ENCODE measurements around the gene CAPN11. TPM values are rescaled to one million over a fixed set of nuclear protein-coding genes. Genes with fewer than 3 reads are reported as not detected.

Gene CAPN11
- total and polyA plus RNA-seq, 9 of the 15 experiments (the other 6 are each of a cell fraction or from before 2014, with no cell fraction given): 0.03 to 0.61 (median 0.17) TPM; not detected in 1

GRCh38 chr6:44129841-44130322 lies 28.7 kb upstream of the CAPN11 start (continued):
- peak; percentile 72 for TF ChIP-seq GATA2 (CRISPR knock-in tag; IDR thresholded peaks at IDR 0.05)
- no peak for TF ChIP-seq KDM2B (CRISPR knock-in tag; IDR thresholded peaks at IDR 0.05)
- no peak for TF ChIP-seq GABPB1 (CRISPR knock-in tag; IDR thresholded peaks at IDR 0.05)
- peak; percentile 99 for TF ChIP-seq SMARCA5 (IDR thresholded peaks at IDR 0.05)
- TF ChIP-seq RNF2 (IDR thresholded peaks at IDR 0.05): peak; percentile 34; the same call in 1 of the 2 replicates
- peak; percentile 76; the same call in 1 of the 2 replicates for TF ChIP-seq LCOR (CRISPR knock-in tag; IDR thresholded peaks at IDR 0.05)
- no peak for TF ChIP-seq E2F1 (CRISPR knock-in tag; IDR thresholded peaks at IDR 0.05)
- peak; percentile 16; the same call in 1 of the 2 replicates for TF ChIP-seq L3MBTL2 (IDR thresholded peaks at IDR 0.05)
- peak; percentile 26; the same call in 1 of the 2 replicates for TF ChIP-seq CXXC5 (CRISPR knock-in tag; IDR thresholded peaks at IDR 0.05)
- TF ChIP-seq KDM5B (IDR thresholded peaks at IDR 0.05; ENCODE audit: insufficient replicate concordance, low read depth, low read length): peak; percentile 51
- TF ChIP-seq GATAD2A (IDR thresholded peaks at IDR 0.05): peak; percentile 76; the same call in 1 of the 2 replicates
- TF ChIP-seq BCLAF1 (IDR thresholded peaks at IDR 0.05; ENCODE audit: borderline replicate concordance in 1 of 2, control insufficient read depth in 1 of 2, low read depth in 2 of 2, low read length in 1 of 2): peak in 1 of 2 experiments; percentile 54; a peak in 1 of 4 replicates
- no peak for TF ChIP-seq ATF3 (IDR thresholded peaks at IDR 0.05)
- TF ChIP-seq ATF3 (CRISPR knock-in tag; conservative IDR thresholded peaks at IDR 0.05): 0 out of 2 replicates have a peak, but pooled peaks have one; percentile 30
- TF ChIP-seq NEUROD1 (IDR thresholded peaks at IDR 0.05; ENCODE audit: borderline replicate concordance, low read depth, low read length, partially characterized antibody): peak; percentile 43
- peak; percentile 39; the same call in 1 of the 2 replicates for TF ChIP-seq RB1 (IDR thresholded peaks at IDR 0.05; ENCODE audit: low read depth)
- TF ChIP-seq NCOA4 (IDR thresholded peaks at IDR 0.05; ENCODE audit: partially characterized antibody): peak; percentile 85
- TF ChIP-seq ESRRA (IDR thresholded peaks at IDR 0.05; ENCODE audit: borderline replicate concordance, low read depth): peak; percentile 98
- TF ChIP-seq FOXM1 (IDR thresholded peaks at IDR 0.05; ENCODE audit: low read depth): peak; percentile 59
- no peak for TF ChIP-seq FOXM1 (CRISPR knock-in tag; IDR thresholded peaks at IDR 0.05; ENCODE audit: low read depth)
- peak in 1 of 2 experiments; percentile 83; a peak in 2 of 3 replicates for TF ChIP-seq CBX3 (IDR thresholded peaks at IDR 0.05; ENCODE audit: borderline replicate concordance in 1 of 2, low read length in 2 of 2)
- TF ChIP-seq LEF1 (IDR thresholded peaks at IDR 0.05): peak; percentile 31; the same call in 1 of the 2 replicates
- no peak for TF ChIP-seq MEF2A (IDR thresholded peaks at IDR 0.05; ENCODE audit: control insufficient read depth, low read depth, low read length)
- peak; percentile 26; the same call in 1 of the 2 replicates for TF ChIP-seq EP400 (IDR thresholded peaks at IDR 0.05)

Measured in K562 (cell line).